CD4-positive, alpha-beta T cell treated with Interleukin-21 for 1 hour (primary cell): ENCODE data around the gene ATP2B3.

Source experiments
- DNase-seq: peaks from one replicate; pipeline ENCODE4 v3.0.0-alpha.2; 2020

ATP2B3 gene

DNA sequence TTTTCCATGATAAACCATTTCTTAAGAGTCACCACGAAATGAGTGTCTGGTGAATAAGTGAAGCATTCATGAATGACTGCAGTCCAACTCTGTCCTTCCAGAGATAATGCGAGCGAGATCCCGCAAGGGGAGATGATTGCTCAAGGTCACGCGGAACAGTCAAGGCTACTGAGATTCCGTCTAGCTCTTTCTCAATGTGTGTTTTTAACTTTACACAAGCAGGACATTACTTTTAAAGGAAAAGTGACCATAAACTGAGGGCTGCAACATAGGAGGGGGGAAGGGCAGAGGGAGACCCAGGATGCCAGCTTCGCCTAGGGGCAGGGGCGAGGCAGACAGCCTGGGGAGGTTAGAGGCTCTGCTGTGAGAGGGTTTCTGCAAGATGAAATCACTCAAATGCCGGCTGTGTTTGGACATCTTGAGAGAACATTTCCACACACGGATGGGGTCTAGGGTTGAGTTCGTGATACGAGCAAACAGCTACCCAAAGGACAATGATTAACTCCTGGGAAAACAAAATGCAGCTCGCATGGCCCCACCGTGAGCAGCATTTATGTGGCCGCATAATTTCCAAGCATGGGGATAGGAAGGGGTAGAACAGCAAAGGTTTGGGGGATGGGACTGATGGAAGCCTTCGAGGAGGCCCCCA, 105.3 kb downstream of the ATP2B3 start:
- DNase-seq, result no peak

GRCh38 chrX:153623310-153624029, 106.0 kb downstream of the ATP2B3 start:
- no peak for DNase-seq

DNA sequence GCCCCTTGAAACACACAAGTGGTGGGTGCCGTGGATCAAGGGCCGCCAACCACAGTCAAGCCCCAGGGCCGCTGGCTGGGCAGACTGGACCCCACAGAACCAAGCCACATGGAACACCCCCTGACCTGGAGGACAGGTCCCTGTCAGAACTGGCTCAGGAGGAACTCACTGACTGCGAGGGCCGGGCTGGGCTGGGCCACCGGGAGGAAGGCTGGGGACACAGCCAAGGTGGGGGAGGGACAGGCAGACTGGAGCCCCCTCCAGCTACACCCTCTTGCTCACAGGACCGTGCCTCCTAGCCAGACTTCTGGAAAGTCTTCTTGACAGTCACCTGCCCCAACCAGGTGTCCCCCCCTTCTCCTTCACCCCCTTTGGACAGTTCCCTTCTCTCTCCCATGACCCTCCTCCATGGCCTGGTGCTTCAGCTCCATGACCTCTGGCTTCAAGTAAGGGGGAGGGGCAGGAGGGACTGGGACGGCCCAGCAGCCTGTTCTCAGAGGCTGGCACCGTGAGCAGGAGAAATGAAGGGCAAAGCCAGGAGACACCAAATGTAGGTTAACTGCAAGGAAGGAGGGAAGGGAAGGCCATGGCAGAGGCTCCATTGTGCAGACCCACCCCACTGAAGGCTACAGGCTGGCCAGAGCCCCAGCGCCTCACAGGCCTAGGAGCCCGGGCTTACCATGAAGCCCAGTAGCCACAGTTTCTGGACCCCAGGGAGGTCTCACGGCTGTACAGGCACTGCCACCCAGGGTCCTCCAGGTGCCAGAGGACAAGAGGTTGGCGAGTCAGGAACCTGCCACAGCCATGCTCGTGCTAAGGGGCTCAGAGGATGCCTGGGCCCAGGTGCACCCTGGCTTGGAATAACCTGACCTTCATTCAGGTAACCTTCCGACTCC, 107.0 kb downstream of the ATP2B3 start:
- no peak for DNase-seq

GRCh38 chrX:153625271-153626024, 108.0 kb downstream of the ATP2B3 start:
- no peak for DNase-seq

GRCh38 chrX:153626025-153626633, 108.7 kb downstream of the ATP2B3 start:
- DNase-seq, result no peak

DNA sequence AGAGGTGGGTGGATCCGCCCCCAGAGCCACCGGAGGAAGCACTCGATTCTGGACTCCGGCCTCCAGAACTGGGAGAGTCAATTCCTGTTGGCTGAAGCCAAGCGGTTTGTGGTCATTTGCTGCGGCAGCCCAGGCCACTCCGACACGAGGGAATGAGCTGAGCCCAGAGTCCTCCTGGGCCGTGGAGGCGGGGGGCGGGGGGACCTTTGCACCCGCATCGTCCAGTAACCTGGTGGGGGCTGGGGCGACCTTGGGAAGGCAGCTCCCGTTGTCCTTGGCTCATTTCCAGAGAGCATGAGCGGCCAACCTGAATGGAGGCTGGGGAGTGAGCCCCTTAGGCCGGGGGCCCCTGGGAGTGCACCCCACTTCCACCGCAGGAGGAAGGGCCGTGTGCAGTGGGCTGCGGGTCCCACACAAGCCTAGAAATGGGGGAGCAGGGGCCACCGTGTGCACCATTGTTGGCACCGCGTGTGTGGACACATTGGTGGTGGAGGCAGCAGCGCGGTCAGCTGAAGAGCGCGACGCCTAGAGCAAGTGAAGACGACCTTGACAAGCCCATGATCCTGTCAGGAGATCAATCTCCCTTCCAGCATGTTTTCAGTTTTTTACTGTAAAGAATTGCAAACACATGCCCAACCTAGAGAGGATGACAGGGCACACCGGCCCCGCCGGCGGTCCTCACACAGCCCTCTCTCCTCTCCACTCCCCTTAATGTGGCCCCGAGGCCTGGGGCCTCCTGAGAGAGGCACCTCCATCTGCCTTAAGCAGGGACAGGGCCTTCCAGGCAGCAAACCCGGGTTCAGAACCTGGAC, 109.6 kb downstream of the ATP2B3 start:
- DNase-seq, result no peak

DNA sequence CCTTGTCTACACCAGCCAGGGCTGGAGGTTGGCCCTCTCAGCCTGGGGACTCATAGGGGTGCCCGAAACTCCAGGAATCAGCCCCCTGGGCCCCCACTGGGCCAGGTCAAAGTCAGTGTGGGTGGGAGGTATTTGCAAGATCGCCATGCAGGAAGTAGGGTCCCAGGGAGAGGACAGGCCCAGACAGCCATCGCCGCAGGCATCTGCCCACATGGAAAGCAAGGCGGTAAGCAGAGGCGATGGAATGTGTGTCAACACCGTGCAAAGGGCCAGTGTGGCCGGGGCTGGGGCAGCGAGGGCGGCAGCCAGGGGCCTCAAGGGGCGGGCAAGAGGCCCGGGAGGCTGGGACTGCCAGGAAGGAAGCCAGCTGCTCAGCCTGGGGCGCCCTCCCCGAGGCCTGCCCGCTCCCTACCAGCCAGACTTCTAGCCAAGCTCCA, 110.3 kb downstream of the ATP2B3 start:
- DNase-seq, result no peak

DNA sequence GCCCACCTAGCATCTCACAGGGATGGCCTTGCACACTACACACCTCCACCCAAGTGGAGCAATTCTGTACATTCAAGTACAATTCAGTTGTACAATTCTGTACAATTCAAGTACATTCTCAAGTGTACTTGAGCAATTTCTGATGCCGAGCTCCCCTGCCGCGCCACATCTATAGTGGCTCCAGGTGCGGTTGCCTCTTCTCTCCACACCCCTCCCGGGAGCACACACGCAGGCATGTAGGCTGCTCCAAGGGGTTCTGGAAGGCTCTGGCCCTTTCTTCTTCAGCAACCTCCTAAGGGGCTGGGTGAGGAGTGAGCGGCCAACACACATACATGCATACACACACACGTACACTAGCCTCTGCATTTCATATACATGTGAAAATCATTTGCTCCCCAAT, 110.7 kb downstream of the ATP2B3 start:
- DNase-seq, result no peak

GRCh38 chrX:153628665-153629064, 111.2 kb downstream of the ATP2B3 start:
- no peak for DNase-seq

- DNase-seq, result no peak
Measured at GRCh38 chrX:153631346-153631745, 113.9 kb downstream of the ATP2B3 start.

DNA sequence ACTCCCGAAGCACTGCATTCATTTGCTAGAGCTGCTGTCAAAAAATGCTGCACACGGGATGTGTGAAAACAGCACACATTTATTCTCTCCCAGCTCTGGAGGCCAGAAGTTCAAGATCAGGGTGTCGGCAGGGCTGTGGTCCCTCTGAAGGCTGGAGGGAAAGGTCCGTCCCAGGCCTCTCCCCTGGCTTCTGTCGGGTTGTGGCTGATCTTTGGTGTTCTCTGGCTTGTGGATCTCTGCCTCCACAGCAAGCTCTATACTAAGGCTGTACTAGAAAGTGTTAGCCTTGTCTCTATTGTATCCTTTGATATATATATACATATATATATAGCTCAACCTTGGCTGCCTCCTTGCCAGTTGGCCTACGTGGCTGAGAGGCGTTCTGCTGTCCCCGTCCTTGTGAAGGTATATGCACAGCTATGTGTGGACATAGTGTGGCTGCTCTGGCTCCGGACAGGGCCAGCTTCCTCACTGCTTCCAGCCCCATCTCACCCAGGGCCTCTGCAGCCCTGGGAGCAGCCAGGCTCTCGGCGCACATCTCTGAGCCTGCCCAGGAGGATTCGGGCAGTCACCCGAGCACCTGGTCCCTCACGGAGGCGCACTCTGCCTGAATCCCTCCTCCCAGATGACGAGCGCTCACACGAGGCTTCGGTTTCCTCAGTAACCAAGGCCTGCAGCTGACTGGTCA, 114.6 kb downstream of the ATP2B3 start:
- DNase-seq, result no peak
